NK-92 (cell line): ENCODE results near the gene SUSD5.
"Not testable (repeated sequence)": the region's sequence is repeated elsewhere in the genome, so short reads cannot be mapped to it uniquely, and the experiment has no call there.

ENCODE experiments used
- DNase-seq: peaks from one replicate; lab custom pipeline; 2025; ENCODE audit not compliant: unreplicated experiment; lab: John Stamatoyannopoulos, UW

Gene SUSD5

GRCh38 chr3:33115024-33115768 lies 103.4 kb downstream of the SUSD5 start:
- no peak for DNase-seq

- DNase-seq: no peak
Observed at GRCh38 chr3:33114622-33115023, 104.0 kb downstream of the SUSD5 start.

GRCh38 chr3:33113772-33114621 lies 104.6 kb downstream of the SUSD5 start, which contains the start of gene CRTAP:
CRTAP (plus strand) TSS chr3:33114014; CDS start chr3:33114078, 64 bp downstream.
- no peak for DNase-seq

GRCh38 chr3:33111581-33111980 lies 107.0 kb downstream of the SUSD5 start:
- DNase-seq: no peak

- DNase-seq: not testable (repeated sequence)
Observed at GRCh38 chr3:33106854-33107253, 111.8 kb downstream of the SUSD5 start.

GRCh38 chr3:33105341-33105948 lies 113.2 kb downstream of the SUSD5 start:
- no peak for DNase-seq

GRCh38 chr3:33104803-33105202 lies 113.8 kb downstream of the SUSD5 start:
- DNase-seq: no peak

- no peak for DNase-seq
Observed at GRCh38 chr3:33103480-33103879, 115.1 kb downstream of the SUSD5 start.

- DNase-seq: no peak
Observed at GRCh38 chr3:33103034-33103433, 115.6 kb downstream of the SUSD5 start.

- no peak for DNase-seq
Observed at GRCh38 chr3:33100229-33100628, 118.4 kb downstream of the SUSD5 start.
